PC-3 (cell line): ENCODE data around the gene PNPT1. TPM values are rescaled to one million over a fixed set of nuclear protein-coding genes. Genes with fewer than 3 reads are reported as not detected.

Experiments
- ATAC-seq: fragments of 200-7000 bp; cut with Tn5 transposase; 2 replicates; pipeline ENCODE4 v1.9.1; 2020; ENCODE audit warnings: mild to moderate bottlenecking, moderate library complexity
- BruUV-seq: library from RNA; stranded (reverse); fragments of 400-500 nt; replicated peaks from 2 replicates; lab custom pipeline; 2021; lab: Mats Ljungman, UMichigan
- CTCF ChIA-PET: fragments of 300-600 bp; sonication (Branson Sonifier 250); formaldehyde crosslinking; loops from one replicate; lab custom pipeline; 2022; ENCODE audit warnings: antibody characterized with exemption; lab: Charles Lee
- POLR2A ChIA-PET: fragments of 300-600 bp; sonication (Branson Sonifier 250); formaldehyde crosslinking; loops from one replicate; lab custom pipeline; 2022; ENCODE audit warnings: antibody characterized with exemption; ENCODE audit not compliant: unreplicated experiment; lab: Charles Lee
- DNase-seq: peaks from one replicate; pipeline ENCODE4 v3.0.0-alpha.2; 2015
- H2AFZ ChIP-seq: fragments of 300-600 bp; sonication (generic); 2 replicates; pipeline ENCODE4 v1.6.0; 2016; ENCODE audit warnings: antibody characterized with exemption, low read length
- H3F3A ChIP-seq: fragments of 300-600 bp; sonication (generic); one replicate; pipeline ENCODE4 v1.6.0; 2017; ENCODE audit warnings: antibody characterized with exemption, low read length, control low read depth, mild to moderate bottlenecking; ENCODE audit not compliant: unreplicated experiment
- H3K27ac ChIP-seq: fragments of 300-600 bp; sonication (generic); 2 replicates; pipeline ENCODE4 v1.5.1; 2016; ENCODE audit warnings: mild to moderate bottlenecking, low read length
- H3K27me3 ChIP-seq: fragments of 300-600 bp; sonication (generic); 2 replicates; pipeline ENCODE4 v1.6.1; 2016; ENCODE audit warnings: low read length, mixed read lengths
- H3K36me3 ChIP-seq: fragments of 300-600 bp; sonication (generic); 2 replicates; pipeline ENCODE4 v1.6.1; 2016; ENCODE audit warnings: low read depth, mixed run types, low read length, mixed read lengths
- H3K4me1 ChIP-seq: fragments of 300-600 bp; sonication (generic); 2 replicates; pipeline ENCODE4 v1.5.1; 2016; ENCODE audit warnings: low read length; ENCODE audit not compliant: insufficient read depth
- H3K4me2 ChIP-seq: fragments of 300-600 bp; sonication (generic); 2 replicates; pipeline ENCODE4 v1.6.0; 2016; ENCODE audit warnings: low read length
- H3K4me3 ChIP-seq: fragments of 300-600 bp; sonication (generic); 2 replicates; pipeline ENCODE4 v1.5.1; 2016; ENCODE audit warnings: mild to moderate bottlenecking, low read length, mixed read lengths
- H3K79me2 ChIP-seq: fragments of 300-600 bp; sonication (generic); 2 replicates; pipeline ENCODE4 v1.6.1; 2017; ENCODE audit warnings: low read length, mixed read lengths
- H3K9ac ChIP-seq: fragments of 300-600 bp; sonication (generic); 2 replicates; pipeline ENCODE4 v1.6.0; 2016; ENCODE audit warnings: mild to moderate bottlenecking, low read length
- H3K9me2 ChIP-seq: fragments of 300-600 bp; sonication (generic); replicated peaks from 2 replicates; pipeline ENCODE4 v1.6.1; 2016; ENCODE audit warnings: mixed run types, low read length, mixed read lengths
- H3K9me3 ChIP-seq: fragments of 300-600 bp; sonication (generic); 2 replicates; pipeline ENCODE4 v1.6.1; 2016; ENCODE audit warnings: low read length, mixed read lengths
- H4K20me1 ChIP-seq: fragments of 300-600 bp; sonication (generic); 2 replicates; pipeline ENCODE4 v1.6.1; 2016; ENCODE audit warnings: low read length, mixed read lengths
- EZH2 ChIP-seq: fragments of 300-600 bp; sonication (generic); IDR thresholded peaks from one replicate; pipeline ENCODE4 v1.6.1; 2017; ENCODE audit warnings: antibody characterized with exemption, mild to moderate bottlenecking, low read length; ENCODE audit not compliant: unreplicated experiment
- EZH2phosphoT487 ChIP-seq: fragments of 300-600 bp; sonication (generic); IDR thresholded peaks from 2 replicates; pipeline ENCODE4 v1.6.1; 2018; ENCODE audit warnings: mild to moderate bottlenecking, antibody characterized with exemption, low read length, borderline replicate concordance
- intact Hi-C: fragments of 100-400 bp; cut with micrococcal nuclease; formaldehyde crosslinking; loops from 2 replicates; pipeline ENCODE4 v1.9.0; 2023
- total RNA-seq: library from RNA; depleted of rRNA; stranded (reverse); fragments of >200 nt; gene quantifications from 2 replicates; pipeline ENCODE4 v1.2.3, GENCODE V29; 2014; rRNA removed
- TF ChIP-seq, protein P1 (sequence below): fragments of 300-600 bp; sonication (generic); conservative IDR thresholded peaks from 2 replicates; pipeline ENCODE4 v1.5.1; 2017; ENCODE audit warnings: antibody characterized with exemption, low read depth, mild to moderate bottlenecking, low read length

Gene PNPT1
- total RNA-seq, 1 experiment from 2014 or later = 43.6 TPM

DNA sequence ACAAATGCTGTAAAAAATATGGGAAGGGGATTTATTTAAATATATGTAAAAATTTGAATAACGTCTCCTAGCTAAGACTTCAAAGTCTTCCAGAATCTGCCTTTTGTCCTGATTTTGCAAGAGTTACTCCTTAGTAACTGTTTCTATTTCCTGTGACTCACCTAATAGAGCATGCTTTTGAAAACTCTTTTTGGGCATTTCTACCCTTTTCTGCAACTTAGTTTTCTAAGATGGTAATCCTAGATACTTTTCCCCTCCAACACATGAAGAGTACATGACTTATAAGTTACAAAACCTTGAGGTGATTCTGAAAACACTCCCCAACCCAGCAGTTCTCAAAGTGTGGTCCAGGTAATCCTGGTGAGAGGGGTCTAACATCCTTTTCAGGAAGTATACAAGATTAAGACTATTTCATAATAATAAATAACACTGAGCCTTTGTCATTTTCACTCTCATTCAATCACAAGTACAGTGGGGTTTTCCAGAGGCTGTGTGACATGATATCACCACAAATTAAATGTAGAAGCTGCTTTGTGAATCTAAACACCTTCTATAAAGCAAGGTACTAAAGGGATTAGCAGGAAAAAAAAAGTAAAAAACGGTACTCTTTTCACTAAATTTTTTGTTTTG is 108.1 kb downstream of the PNPT1 start:
- Histone ChIP-seq H3K4me3 (peak overlapping the region; percentile 41), H3K36me3 (peaks cover 27% of the 10 kb centered on the region), H3K27me3 (no peaks in the 10 kb centered on the region), H3K27ac (peak overlapping the region; percentile 89), H3F3A (peaks cover 6% of the 10 kb centered on the region), H2AFZ (peak overlapping the region; percentile 52; the same call in 1 of the 2 replicates), H3K9me3 (no peaks in the 10 kb centered on the region), H3K9ac (peak overlapping the region; percentile 54), H3K79me2 (peaks cover 39% of the 10 kb centered on the region), H3K4me1 (peaks cover 36% of the 10 kb centered on the region), H4K20me1 (no peaks in the 10 kb centered on the region), H3K4me2 (peak overlapping the region; percentile 81), H3K9me2 (no peaks in the 10 kb centered on the region)
- no TSS peak for BruUV-seq
- ATAC-seq = peak; percentile 88
- intact Hi-C loops = loop anchor here (2.0 kb wide), 1 partner anchor 31 kb away; the partner anchor contains the start of gene PPP4R3B
- TF ChIP-seq EZH2phosphoT487 (no peak), EZH2 (no peak)
- TF ChIP-seq, protein P1, sequence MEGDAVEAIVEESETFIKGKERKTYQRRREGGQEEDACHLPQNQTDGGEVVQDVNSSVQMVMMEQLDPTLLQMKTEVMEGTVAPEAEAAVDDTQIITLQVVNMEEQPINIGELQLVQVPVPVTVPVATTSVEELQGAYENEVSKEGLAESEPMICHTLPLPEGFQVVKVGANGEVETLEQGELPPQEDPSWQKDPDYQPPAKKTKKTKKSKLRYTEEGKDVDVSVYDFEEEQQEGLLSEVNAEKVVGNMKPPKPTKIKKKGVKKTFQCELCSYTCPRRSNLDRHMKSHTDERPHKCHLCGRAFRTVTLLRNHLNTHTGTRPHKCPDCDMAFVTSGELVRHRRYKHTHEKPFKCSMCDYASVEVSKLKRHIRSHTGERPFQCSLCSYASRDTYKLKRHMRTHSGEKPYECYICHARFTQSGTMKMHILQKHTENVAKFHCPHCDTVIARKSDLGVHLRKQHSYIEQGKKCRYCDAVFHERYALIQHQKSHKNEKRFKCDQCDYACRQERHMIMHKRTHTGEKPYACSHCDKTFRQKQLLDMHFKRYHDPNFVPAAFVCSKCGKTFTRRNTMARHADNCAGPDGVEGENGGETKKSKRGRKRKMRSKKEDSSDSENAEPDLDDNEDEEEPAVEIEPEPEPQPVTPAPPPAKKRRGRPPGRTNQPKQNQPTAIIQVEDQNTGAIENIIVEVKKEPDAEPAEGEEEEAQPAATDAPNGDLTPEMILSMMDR = no peak
- POLR2A ChIA-PET = no interaction called here
- peak; percentile 47 for DNase-seq
- CTCF ChIA-PET = no interaction called here

Other genes starting within 250 kb of the PNPT1 start
- gene CFAP36, start 174.1 kb downstream of the PNPT1 start, total RNA-seq = 12.7 and 16.9 TPM in 2 replicates
- 38.4 and 50.7 TPM in 2 replicates for gene PPP4R3B, start 76.2 kb downstream of the PNPT1 start, total RNA-seq
- gene EFEMP1, start 229.9 kb upstream of the PNPT1 start, total RNA-seq = 52.0 and 59.6 TPM in 2 replicates